Fibroblast of skin of scalp (primary cell): ENCODE data around the gene HIRA.
A peak's percentile ranks its signal among the peaks of the same experiment; 100 is the strongest.

Experiments used
- DNase-seq: peaks from one replicate; pipeline ENCODE4 v3.0.0-alpha.2; 2013

The HIRA gene

GRCh38 chr22:19407649-19408606, 23.6 kb downstream of the HIRA start:
- peak; percentile 27 for DNase-seq

GRCh38 chr22:19406846-19407245, 24.7 kb downstream of the HIRA start:
- DNase-seq = no peak

- no peak for DNase-seq
These were observed 25.2 kb downstream of the HIRA start for GRCh38 chr22:19406281-19406811.

GRCh38 chr22:19405652-19406051, 25.9 kb downstream of the HIRA start:
- no peak for DNase-seq

- DNase-seq = no peak
These were observed 26.4 kb downstream of the HIRA start for GRCh38 chr22:19405133-19405532.

- DNase-seq = no peak
These were observed 26.9 kb downstream of the HIRA start for GRCh38 chr22:19404676-19405075.

GRCh38 chr22:19402642-19403191, 28.8 kb downstream of the HIRA start:
- no peak for DNase-seq

GRCh38 chr22:19401483-19401882, 30.1 kb downstream of the HIRA start:
- DNase-seq = no peak

GRCh38 chr22:19400881-19401280, 30.7 kb downstream of the HIRA start:
- DNase-seq = no peak

GRCh38 chr22:19398652-19399051, 32.9 kb downstream of the HIRA start:
- no peak for DNase-seq

- DNase-seq = peak; percentile 12
These were observed 33.3 kb downstream of the HIRA start for GRCh38 chr22:19398206-19398605.

- DNase-seq = no peak
These were observed 33.8 kb downstream of the HIRA start for GRCh38 chr22:19397734-19398104.

- DNase-seq = no peak
These were observed 34.4 kb downstream of the HIRA start for GRCh38 chr22:19396934-19397733.

GRCh38 chr22:19396561-19396933, 35.0 kb downstream of the HIRA start:
- DNase-seq = no peak

- DNase-seq = no peak
These were observed 36.3 kb downstream of the HIRA start for GRCh38 chr22:19395276-19395675.

- DNase-seq = no peak
These were observed 37.1 kb downstream of the HIRA start for GRCh38 chr22:19394274-19395050.

GRCh38 chr22:19393704-19394103, 37.8 kb downstream of the HIRA start:
- no peak for DNase-seq

GRCh38 chr22:19387575-19387974, 44.0 kb downstream of the HIRA start:
- DNase-seq = no peak

GRCh38 chr22:19387038-19387437, 44.5 kb downstream of the HIRA start:
- DNase-seq = no peak

- no peak for DNase-seq
These were observed 45.3 kb downstream of the HIRA start for GRCh38 chr22:19386248-19386647.

GRCh38 chr22:19385221-19385906, 46.2 kb downstream of the HIRA start:
- DNase-seq = no peak

GRCh38 chr22:19383292-19383691, 48.2 kb downstream of the HIRA start:
- DNase-seq = no peak
